Upper lobe of left lung (tissue), 6 donors: ENCODE results near the gene PRKACB. TPM values are rescaled to one million over a fixed set of nuclear protein-coding genes. Genes with fewer than 3 reads are reported as not detected.

Source experiments
- ATAC-seq, 2 donors: fragments of 200-7000 bp; cut with Tn5 transposase; one replicate each; pipeline ENCODE4 v1.9.1; 2022; ENCODE audit warnings: mild to moderate bottlenecking in 2 of 2, moderate library complexity in 2 of 2; ENCODE audit not compliant: low FRiP score in 2 of 2
- DNase-seq, 2 donors: peaks; one replicate each; pipeline ENCODE4 v3.0.0-alpha.2; 2019 to 2020
- H3K27ac ChIP-seq, 4 donors: fragments of 200-600 bp; sonication (generic); one replicate each; pipeline ENCODE4 v1.5.1; 2016 to 2019
- H3K27me3 ChIP-seq, 4 donors: fragments of 200-600 bp; sonication (generic); one replicate each; pipeline ENCODE4 v1.5.1; 2017 to 2019
- H3K36me3 ChIP-seq, 4 donors: fragments of 200-600 bp; sonication (generic); one replicate each; pipeline ENCODE4 v1.5.1; 2016 to 2019
- H3K4me1 ChIP-seq, 4 donors: fragments of 200-600 bp; sonication (generic); one replicate each; pipeline ENCODE4 v1.5.1; 2018 to 2019
- H3K4me3 ChIP-seq, 4 donors: fragments of 200-600 bp; sonication (generic); one replicate each; pipeline ENCODE4 v1.5.1; 2017 to 2019; ENCODE audit warnings: mild to moderate bottlenecking in 2 of 4, moderate library complexity in 1 of 4
- H3K9me3 ChIP-seq, 4 donors: fragments of 200-600 bp; sonication (generic); one replicate each; pipeline ENCODE4 v1.5.1; 2018 to 2019
- CTCF ChIP-seq, 6 experiments: fragments of 450-650 bp in 4 of 6; fragments of 200-600 bp in 2 of 6; sonication (generic) in 2 of 6; IDR thresholded peaks; one replicate each; pipeline ENCODE4 v1.5.1; 2016 to 2019; ENCODE audit warnings: antibody characterized with exemption in 6 of 6
- EP300 ChIP-seq, 4 donors: sonication (generic); formaldehyde crosslinking; IDR thresholded peaks; one replicate each; pipeline ENCODE4 v1.5.1; 2017; ENCODE audit warnings: antibody characterized with exemption in 4 of 4, control low read depth in 2 of 4
- POLR2A ChIP-seq, 4 donors: fragments of 450-650 bp; IDR thresholded peaks; one replicate each; pipeline ENCODE4 v1.5.1; 2016 to 2017; ENCODE audit warnings: antibody characterized with exemption in 4 of 4, mild to moderate bottlenecking in 2 of 4
- POLR2AphosphoS5 ChIP-seq, 2 donors: sonication (generic); formaldehyde crosslinking; IDR thresholded peaks; one replicate each; pipeline ENCODE4 v1.5.1; 2017; ENCODE audit warnings: antibody characterized with exemption in 2 of 2
- WGBS, 2 donors: methylation state at CpG; one replicate each; pipeline ENCODE4 v1.1.5; 2017 to 2018; 5-methylcytosine and 5-hydroxymethylcytosine counted together
- total RNA-seq, 6 donors: library from RNA; depleted of rRNA in 4 of 6; stranded (reverse); fragments of >200 nt in 4 of 6; gene quantifications; one replicate each; pipeline versions ENCODE4 v1.1.0 to v1.2.1, GENCODE V29; 2016 to 2021
- donor health status: DM: no; HTN: no; CAD: no; lungs with moderate emphysema.
- donor health status: DM: no; HTN: yes; CAD: no; lungs with severe emphysema.

PRKACB gene
- total RNA-seq, 6 donors from 2014 or later = 7.9 to 27.8 (median 18.3) TPM

- no peaks in the 10 kb centered on the region for H3K27me3 ChIP-seq
- no peaks in the 10 kb centered on the region for H3K9me3 ChIP-seq
- DNase-seq = no peak
- H3K4me3 ChIP-seq = no peak overlapping the region
- ATAC-seq = no peak
- H3K4me1 ChIP-seq = peaks cover 0 to 3% (median 0%) of the 10 kb centered on the region in 4 donors
- no peaks in the 10 kb centered on the region for H3K36me3 ChIP-seq
- no peak overlapping the region for H3K27ac ChIP-seq
- no peak for TF ChIP-seq CTCF (IDR thresholded peaks at IDR 0.05)
- TF ChIP-seq POLR2AphosphoS5 (IDR thresholded peaks at IDR 0.05) = no peak
- TF ChIP-seq POLR2A (IDR thresholded peaks at IDR 0.05) = no peak
- TF ChIP-seq EP300 (IDR thresholded peaks at IDR 0.05) = no peak
- 88 to 89% methylated on average over 7 of the region's 7 CpGs for WGBS, 2 donors
Measured at GRCh38 chr1:84163123-84163931, 19.3 kb downstream of the PRKACB start.

GRCh38 chr1:84164161-84164560 lies 20.1 kb downstream of the PRKACB start:
- DNase-seq (no peak), ATAC-seq (no peak)
- H3K4me3 ChIP-seq = no peak overlapping the region
- H3K27me3 ChIP-seq = no peaks in the 10 kb centered on the region
- 78 to 81% methylated on average over 5 of the region's 5 CpGs for WGBS, 2 donors
- no peaks in the 10 kb centered on the region for H3K9me3 ChIP-seq
- H3K4me1 ChIP-seq = peaks cover 0 to 3% (median 0%) of the 10 kb centered on the region in 4 donors
- no peaks in the 10 kb centered on the region for H3K36me3 ChIP-seq
- TF ChIP-seq POLR2A (IDR thresholded peaks at IDR 0.05) = no peak
- TF ChIP-seq CTCF (IDR thresholded peaks at IDR 0.05) = no peak
- no peak for TF ChIP-seq POLR2AphosphoS5 (IDR thresholded peaks at IDR 0.05)
- TF ChIP-seq EP300 (IDR thresholded peaks at IDR 0.05) = no peak
- H3K27ac ChIP-seq = no peak overlapping the region

DNA sequence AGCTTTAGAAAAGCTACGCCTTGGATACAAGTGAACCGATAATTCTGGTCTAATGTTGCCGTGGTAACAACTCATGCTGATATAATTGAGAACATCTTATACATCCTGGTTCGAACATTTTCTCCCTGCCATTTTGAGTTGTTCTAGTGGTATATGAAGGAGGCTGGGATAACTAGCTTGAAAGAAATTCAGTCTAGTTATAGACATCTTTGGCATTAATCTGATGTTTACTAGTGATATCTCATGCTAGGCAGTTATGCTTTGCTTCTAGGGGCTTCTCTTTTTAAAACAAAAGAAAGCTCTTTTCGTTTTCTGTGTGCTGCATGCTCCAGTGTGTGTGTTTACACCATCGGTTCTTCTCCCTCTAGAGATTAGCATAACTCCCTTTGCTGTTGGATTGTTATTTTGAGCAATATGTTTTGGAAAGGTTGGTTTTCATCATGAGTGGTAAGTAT lies 20.5 kb downstream of the PRKACB start:
- Histone ChIP-seq H3K27me3 (no peaks in the 10 kb centered on the region), H3K9me3 (no peaks in the 10 kb centered on the region), H3K4me1 (peaks cover 0 to 3% (median 0%) of the 10 kb centered on the region in 4 donors), H3K27ac (no peak overlapping the region), H3K36me3 (no peaks in the 10 kb centered on the region), H3K4me3 (no peak overlapping the region)
- no peak for ATAC-seq
- 64 to 69% methylated on average over 6 of the region's 6 CpGs for WGBS, 2 donors
- no peak for DNase-seq
- TF ChIP-seq POLR2A (IDR thresholded peaks at IDR 0.05) (no peak), EP300 (IDR thresholded peaks at IDR 0.05) (no peak), POLR2AphosphoS5 (IDR thresholded peaks at IDR 0.05) (no peak), CTCF (IDR thresholded peaks at IDR 0.05) (no peak)

DNA sequence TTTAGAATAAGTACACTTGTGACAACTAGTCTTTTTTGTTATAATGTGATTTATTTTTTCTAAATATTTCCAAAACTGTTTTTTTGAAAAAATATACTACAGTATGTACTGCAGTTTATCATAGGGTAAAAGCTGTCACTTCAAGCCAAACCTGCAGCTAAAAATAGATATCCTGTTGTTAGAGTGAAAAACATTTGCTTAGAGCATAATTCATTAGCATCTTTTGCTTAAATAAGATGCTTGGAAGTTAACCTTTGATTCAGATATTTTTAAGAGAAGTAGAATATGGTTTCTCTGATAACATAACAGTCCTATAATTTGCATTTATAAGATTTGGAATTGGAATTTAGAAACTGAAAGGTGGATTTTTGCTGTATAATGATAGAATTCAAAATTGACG lies 21.5 kb downstream of the PRKACB start:
- Histone ChIP-seq H3K36me3 (no peaks in the 10 kb centered on the region), H3K27me3 (no peaks in the 10 kb centered on the region), H3K4me3 (no peak overlapping the region), H3K9me3 (no peaks in the 10 kb centered on the region), H3K4me1 (peaks cover 0 to 3% (median 0%) of the 10 kb centered on the region in 4 donors), H3K27ac (no peak overlapping the region)
- DNase-seq = no peak
- no peak for ATAC-seq
- TF ChIP-seq CTCF (IDR thresholded peaks at IDR 0.05) (no peak), POLR2A (IDR thresholded peaks at IDR 0.05) (no peak)
- WGBS, 2 donors = 79 to 84% methylated on average over 1 of the region's 1 CpG

DNA sequence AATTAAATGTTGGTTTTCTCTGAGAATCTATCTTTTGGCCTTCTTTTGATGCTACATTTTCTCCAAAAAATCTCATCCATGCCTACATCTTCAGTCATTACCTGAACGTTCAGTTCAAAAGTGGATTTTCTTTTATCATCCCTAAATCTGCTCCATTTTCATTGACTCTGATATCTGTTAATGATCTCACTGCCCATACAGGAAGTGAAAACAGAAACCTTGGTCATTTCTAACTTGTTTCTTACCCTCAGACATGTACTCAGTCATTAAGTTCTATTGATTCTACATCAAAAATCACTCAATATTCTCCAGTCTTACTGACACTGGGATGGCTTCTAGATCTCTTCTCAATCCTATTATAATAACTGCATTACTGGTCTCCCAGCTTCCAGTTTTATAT lies 22.7 kb downstream of the PRKACB start:
- H3K9me3 ChIP-seq = no peaks in the 10 kb centered on the region
- H3K27me3 ChIP-seq = no peaks in the 10 kb centered on the region
- peaks cover 0 to 3% (median 0%) of the 10 kb centered on the region in 4 donors for H3K4me1 ChIP-seq
- no peak overlapping the region for H3K27ac ChIP-seq
- TF ChIP-seq CTCF (IDR thresholded peaks at IDR 0.05) = no peak
- TF ChIP-seq POLR2A (IDR thresholded peaks at IDR 0.05) = no peak
- no peak for TF ChIP-seq POLR2AphosphoS5 (IDR thresholded peaks at IDR 0.05)
- no peak for TF ChIP-seq EP300 (IDR thresholded peaks at IDR 0.05)
- ATAC-seq (no peak), DNase-seq (no peak)
- 83 to 94% methylated on average over 1 of the region's 1 CpG for WGBS, 2 donors
- no peak overlapping the region for H3K4me3 ChIP-seq
- no peaks in the 10 kb centered on the region for H3K36me3 ChIP-seq
